GM19025 (cell line): ENCODE measurements around the gene IQGAP1.

Experiments used
- ATAC-seq: cut with Tn5 transposase; IDR thresholded peaks from one replicate; pipeline ENCODE4 v1.9.1; 2021; ENCODE audit warnings: mild to moderate bottlenecking, low read depth, moderate library complexity; ENCODE audit not compliant: unreplicated experiment

IQGAP1 gene

GRCh38 chr15:90524018-90524803 lies 136.2 kb downstream of the IQGAP1 start:
- peak; percentile 75 for ATAC-seq

DNA sequence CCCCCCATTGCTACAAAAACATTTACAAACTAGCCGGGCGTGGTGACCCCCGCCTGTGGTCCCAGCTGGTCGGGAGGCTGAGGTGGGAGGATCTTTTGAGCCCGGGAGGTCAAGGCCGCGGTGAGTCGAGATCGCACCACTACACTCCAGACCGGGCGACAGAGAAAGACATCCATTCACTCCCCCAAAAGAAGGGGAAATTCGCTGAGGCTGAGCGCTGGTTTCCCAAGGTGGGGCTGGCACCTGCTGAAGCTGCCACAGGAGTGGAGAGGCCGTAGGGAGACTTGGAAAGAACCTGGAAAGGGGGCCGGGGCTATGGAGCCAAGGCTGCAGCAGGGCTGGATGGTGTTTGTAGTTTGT lies 140.9 kb downstream of the IQGAP1 start:
- no peak for ATAC-seq

DNA sequence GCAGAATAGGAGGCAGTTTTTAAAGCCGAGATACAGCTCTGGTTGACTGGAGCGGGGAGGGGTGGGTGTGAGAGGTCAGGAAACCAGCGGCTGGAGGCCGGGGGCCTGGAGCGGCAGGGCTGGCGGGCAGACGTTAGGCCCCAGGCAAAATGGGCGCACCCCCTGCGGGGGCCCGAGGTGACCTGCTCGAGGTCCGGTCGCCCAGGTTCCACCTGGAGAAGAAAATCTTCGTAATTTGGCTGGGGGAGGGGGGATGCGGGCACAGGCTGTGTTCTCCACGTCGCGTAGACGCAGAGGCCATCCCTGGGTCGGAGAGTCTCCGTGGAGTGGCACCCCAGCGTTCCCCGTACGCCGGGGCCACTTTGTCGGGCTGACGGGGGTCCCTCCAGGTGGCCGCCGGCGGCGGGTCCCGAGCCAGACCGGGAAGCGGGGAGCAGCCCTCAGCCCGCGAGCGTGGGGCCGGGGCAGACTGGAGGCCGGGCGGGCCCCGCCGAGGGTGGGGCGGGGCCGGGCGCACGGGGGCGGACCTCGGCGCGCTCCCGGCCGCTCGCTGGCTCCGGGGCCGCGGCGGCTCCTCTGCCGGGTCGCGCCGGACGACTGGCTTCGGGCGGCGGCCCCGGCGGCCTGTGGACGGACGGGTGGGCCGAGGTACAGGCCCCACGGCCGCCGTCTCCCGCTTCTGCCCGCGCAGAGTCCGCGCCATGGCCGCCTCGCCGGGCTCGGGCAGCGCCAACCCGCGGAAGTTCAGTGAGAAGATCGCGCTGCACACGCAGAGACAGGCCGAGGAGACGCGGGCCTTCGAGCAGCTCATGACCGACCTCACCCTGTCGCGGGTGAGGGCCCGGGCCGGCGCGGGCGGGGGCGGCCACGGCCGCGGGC lies 141.6 kb downstream of the IQGAP1 start, which contains the start of gene CRTC3:
TSS of gene CRTC3 (plus strand) at position 553 of the 879 bp plus-strand sequence. CDS start at position 702, 149 bp downstream.
- ATAC-seq, result peak; percentile 81

- ATAC-seq, result peak; percentile 40
Measured at GRCh38 chr15:90530250-90531051, 142.4 kb downstream of the IQGAP1 start.

DNA sequence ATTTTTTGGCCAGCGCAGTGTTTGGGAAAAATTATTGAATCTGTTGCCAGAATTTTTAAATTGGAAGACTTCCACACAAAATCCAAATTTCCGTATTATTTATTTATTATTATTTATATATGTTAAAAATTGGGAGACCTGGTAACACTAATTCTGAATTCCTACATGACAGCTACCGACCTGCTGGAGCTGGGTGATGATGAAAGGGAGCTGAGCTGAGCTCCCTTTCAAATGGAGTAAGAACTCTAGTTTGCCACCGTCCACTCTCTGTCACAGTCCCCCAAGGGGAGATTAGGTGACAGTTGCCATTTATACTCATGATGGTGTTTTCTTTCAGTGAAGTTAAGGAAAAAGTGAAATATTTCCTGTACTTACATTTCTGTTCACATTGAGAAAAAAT lies 143.1 kb downstream of the IQGAP1 start:
- no peak for ATAC-seq

DNA sequence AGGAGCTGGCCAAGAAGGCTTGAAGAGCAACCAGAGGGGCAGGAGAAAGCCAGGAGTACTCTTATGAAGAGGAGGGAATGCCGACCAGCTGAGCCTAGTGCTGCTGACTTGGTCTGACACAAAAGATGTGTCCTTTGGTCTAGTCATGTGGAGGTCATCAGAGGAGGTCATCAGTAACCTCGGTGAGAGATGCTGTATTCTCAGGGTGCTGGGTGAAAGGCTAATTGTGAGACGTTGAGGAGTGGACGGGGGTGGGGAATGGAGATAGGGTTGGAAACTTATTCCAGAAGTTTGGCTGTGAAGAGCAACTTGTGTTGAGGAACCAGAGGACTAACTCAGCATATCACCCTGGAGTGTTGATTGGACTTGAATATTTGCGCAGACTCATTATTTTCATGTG lies 147.2 kb downstream of the IQGAP1 start:
- no peak for ATAC-seq

GRCh38 chr15:90539789-90540188 lies 151.7 kb downstream of the IQGAP1 start:
- no peak for ATAC-seq

GRCh38 chr15:90540768-90541167 lies 152.7 kb downstream of the IQGAP1 start:
- no peak for ATAC-seq

GRCh38 chr15:90545095-90545494 lies 157.1 kb downstream of the IQGAP1 start:
- ATAC-seq, result no peak

DNA sequence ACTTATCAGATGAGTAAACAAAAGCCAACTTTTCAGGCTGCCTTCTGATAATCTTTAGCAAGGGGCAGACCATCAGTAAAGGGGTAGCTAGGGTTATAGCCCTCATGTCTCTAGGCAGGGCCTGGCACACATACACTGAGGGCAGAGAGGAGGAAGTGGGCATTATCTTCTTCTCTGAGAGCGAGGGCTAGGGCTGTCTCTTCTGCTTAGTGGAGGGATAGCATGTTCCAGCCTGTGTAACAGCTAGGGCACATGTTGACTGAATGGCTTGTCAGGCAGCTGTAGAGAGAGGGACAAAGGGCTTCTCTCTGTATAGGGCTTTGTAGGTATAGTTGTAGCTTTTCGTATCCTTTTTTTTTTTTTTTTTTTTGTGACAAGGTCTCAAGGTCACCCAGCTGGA lies 159.5 kb downstream of the IQGAP1 start:
- ATAC-seq, result no peak

DNA sequence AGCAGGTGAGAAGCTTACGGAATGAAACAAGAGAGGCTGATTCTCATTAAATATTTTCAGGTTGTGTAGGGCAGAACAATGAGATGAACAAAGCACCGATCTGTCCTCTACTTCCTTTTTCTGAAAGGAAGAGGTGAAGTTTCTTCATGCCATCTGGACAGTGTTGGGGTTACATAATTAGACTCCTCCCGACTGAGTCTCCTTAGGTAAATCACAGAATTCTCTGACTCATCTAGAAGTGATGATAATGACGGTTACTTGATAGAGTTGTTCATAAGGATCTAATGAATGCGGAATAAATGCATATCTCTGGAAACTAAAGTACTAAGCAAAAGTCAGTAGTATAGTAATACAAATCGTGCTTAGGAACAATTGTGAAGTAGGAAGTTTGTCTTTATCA lies 162.9 kb downstream of the IQGAP1 start:
- ATAC-seq, result no peak
